ENCODE measurements around the gene ACAN. TPM values are rescaled to one million over a fixed set of nuclear protein-coding genes. Genes with fewer than 3 reads are reported as not detected.

Gene ACAN
- polyA plus RNA-seq, 1 donor from 2014 or later = not detected

DNA sequence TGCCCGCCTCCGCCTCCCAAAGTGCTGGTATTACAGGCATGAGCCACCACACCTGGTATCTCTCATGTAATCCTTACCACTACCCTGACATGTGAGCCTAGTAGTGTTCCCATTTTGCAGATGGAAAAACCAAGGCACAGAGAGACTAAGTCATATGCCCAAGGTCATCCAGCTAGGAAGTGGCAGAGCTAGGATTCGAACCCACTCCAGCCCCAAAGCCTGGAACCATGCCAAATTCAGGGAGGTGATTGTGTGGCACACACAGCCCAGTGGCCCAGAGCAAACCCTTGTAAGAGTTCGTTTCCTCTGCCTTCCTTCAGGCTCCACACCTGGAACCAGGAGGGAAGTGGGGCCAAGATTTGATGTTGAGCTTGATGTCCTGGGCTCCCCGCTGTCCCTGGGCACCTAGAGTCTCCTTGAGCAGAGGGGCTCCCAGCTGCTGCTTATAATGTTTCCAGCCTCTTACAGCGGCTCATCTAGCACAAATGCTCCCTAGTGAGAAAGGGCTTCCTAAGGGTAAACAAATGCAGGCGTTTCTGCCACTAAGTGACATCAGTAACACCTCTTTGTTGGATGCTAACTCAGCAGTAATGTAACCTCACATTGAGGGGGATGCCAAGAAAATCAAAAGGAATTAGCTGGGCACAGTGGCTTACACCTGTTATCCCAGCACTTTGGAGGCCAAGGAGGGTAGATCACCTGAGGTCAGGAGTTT, 88.5 kb downstream of the ACAN start:
- H3K36me3 Mint-ChIP-seq = no peaks in the 10 kb centered on the region
- peaks cover 13% of the 10 kb centered on the region for H3K27me3 Mint-ChIP-seq
- H3K4me3 Mint-ChIP-seq = no peak overlapping the region
- peaks cover 3 to 8% (median 6%) of the 10 kb centered on the region in 3 donors for H3K4me1 Mint-ChIP-seq
- H3K9me3 Mint-ChIP-seq = no peaks in the 10 kb centered on the region
- no peak overlapping the region for H3K27ac Mint-ChIP-seq

DNA sequence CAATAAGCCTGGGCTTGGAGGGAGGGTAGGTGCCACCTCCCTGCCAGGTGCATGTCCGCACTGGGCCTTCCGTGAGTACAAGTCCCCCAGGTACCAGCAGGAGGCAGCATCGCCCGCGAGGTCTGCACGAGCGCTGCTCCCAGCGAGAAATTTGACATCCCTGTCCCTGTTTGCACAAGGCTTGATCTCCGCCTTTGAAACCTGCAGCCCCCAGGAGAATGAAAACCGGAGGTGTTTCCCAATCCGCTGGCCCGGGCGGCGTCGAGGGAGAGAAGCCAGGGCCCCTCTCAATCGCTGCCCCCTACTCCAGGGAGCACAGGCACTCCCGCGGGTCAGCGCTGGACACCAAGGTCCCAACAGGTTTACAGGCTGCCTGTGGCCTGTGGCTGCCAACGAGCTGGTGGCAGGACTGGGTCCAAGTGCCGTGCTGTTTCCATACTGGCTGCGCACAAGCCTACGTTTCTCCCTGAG, 91.1 kb downstream of the ACAN start:
- Mint-ChIP-seq H3K9me3 (no peaks in the 10 kb centered on the region), H3K27me3 (peaks cover 13% of the 10 kb centered on the region), H3K4me1 (peaks cover 3 to 10% (median 6%) of the 10 kb centered on the region in 3 donors), H3K4me3 (peak overlapping the region; percentile 51 to 92 (median 86)), H3K36me3 (no peaks in the 10 kb centered on the region), H3K27ac (no peak overlapping the region)

DNA sequence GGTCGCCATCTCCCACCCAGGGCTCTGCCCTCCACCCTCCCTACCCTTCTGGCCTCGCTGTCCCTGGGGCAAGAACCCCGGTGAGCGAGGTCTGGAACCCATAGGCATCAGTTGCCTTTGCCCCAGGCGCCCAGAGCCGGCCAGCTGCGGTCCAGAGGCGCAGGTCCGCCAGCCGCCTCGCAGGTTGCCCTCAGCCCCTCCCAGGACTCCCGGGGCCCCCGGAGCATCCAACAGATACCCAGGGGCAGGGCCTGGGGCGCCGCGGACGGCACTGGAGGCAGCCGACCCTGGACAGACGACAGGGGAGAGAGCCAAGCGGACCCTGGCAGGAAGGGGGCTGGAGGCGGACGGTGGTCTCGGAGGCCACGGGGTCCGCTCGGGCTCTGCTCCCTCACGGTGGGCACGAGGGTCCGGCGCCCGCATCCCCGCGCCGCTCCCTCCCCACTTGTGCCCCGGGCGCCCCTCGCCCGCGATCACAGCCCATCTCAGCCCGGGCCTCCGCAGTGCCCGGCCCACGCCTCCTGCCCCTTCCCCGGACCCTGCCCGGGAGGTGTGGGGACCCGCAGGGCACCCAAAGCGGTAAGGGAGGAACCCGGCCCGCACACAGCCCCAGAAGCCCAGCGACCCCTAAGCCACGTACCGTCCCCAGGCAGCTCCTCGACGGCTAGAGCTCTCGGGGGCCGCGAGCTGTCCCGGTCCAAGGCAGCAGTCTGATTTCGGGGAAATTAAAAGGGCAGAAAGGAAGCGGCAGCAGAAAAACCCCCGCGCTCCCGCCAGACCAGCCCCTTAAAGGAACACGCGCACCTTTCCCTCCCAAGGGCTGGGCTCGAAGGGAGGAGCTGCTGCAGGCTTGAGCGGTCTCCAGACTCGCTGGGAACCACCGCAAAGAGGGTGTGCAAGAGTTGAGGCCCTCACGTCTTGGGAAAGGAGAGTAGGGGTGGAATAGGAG, 91.9 kb downstream of the ACAN start, which contains the start of gene HAPLN3:
Gene HAPLN3 (minus strand): TSS at position 726 of the 949 bp plus-strand sequence. CDS start 8,246 bp downstream, outside the sequence.
- peaks cover 13% of the 10 kb centered on the region for H3K27me3 Mint-ChIP-seq
- peaks cover 3 to 10% (median 6%) of the 10 kb centered on the region in 3 donors for H3K4me1 Mint-ChIP-seq
- H3K27ac Mint-ChIP-seq = no peak within 1 kb of the TSS
- peak within 1 kb of the TSS; percentile 61 to 92 (median 86) for H3K4me3 Mint-ChIP-seq
- no peaks in the 10 kb centered on the region for H3K36me3 Mint-ChIP-seq
- H3K9me3 Mint-ChIP-seq = no peaks in the 10 kb centered on the region

DNA sequence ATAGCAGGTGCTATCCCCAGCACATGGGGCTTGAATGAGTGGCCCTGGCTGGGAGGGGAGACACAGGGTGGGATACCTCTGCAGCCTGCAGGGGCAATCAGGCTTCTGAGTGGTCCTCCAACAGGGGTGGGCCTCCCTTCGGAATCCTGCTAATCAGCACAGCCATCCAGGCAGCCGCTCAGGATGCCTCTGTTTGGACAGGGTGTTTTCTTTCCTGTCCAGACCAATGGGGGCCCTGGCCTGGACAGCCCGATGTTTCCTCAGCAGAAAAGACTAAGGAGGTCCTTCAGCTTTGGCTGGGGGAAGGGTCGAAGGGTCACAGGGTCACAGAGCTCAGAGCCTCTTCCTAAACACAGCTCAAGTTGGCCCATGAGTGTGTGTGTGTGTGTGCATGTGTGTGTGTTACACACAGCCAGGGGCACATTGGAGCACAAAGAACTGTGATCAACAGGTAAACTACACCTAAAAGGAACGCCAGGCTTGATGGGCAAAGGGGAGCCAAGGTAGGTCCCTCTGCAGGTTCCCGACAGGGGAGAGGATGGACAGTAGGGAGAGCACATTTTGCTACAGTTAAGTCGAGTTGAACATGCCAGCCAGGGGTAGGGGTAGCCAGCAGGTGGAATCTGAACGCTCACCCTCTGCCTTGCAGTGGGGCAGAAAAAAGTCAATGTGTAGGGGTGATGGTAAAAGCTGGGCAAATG, 93.2 kb downstream of the ACAN start:
- Mint-ChIP-seq H3K27me3 (peaks cover 13% of the 10 kb centered on the region), H3K9me3 (no peaks in the 10 kb centered on the region), H3K36me3 (peaks cover 2% of the 10 kb centered on the region), H3K4me1 (peaks cover 5 to 10% (median 6%) of the 10 kb centered on the region in 3 donors), H3K27ac (no peak overlapping the region), H3K4me3 (peak overlapping the region in 2 of 4 donors; percentile 3 to 17)

DNA sequence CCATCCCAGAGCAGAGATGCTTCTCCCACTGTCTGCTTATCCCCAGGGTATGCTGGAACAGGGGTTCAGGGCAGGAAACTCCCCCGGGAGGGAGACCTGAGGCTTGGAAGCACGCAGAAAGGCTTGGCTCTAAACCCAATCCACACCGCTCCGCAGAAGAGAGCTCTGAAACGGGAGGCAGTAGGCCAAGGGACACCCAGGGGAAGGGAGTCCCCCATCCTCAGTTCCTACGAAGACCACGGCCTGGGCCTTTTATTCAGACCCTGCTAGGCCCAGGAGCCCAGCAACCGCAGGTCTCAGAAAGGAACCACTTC, 93.9 kb downstream of the ACAN start:
- Mint-ChIP-seq H3K27me3 (peaks cover 13% of the 10 kb centered on the region), H3K4me1 (peaks cover 6 to 10% (median 6%) of the 10 kb centered on the region in 3 donors), H3K9me3 (no peaks in the 10 kb centered on the region), H3K27ac (no peak overlapping the region), H3K36me3 (peaks cover 5% of the 10 kb centered on the region), H3K4me3 (peak overlapping the region in 1 of 4 donors; percentile 17)

DNA sequence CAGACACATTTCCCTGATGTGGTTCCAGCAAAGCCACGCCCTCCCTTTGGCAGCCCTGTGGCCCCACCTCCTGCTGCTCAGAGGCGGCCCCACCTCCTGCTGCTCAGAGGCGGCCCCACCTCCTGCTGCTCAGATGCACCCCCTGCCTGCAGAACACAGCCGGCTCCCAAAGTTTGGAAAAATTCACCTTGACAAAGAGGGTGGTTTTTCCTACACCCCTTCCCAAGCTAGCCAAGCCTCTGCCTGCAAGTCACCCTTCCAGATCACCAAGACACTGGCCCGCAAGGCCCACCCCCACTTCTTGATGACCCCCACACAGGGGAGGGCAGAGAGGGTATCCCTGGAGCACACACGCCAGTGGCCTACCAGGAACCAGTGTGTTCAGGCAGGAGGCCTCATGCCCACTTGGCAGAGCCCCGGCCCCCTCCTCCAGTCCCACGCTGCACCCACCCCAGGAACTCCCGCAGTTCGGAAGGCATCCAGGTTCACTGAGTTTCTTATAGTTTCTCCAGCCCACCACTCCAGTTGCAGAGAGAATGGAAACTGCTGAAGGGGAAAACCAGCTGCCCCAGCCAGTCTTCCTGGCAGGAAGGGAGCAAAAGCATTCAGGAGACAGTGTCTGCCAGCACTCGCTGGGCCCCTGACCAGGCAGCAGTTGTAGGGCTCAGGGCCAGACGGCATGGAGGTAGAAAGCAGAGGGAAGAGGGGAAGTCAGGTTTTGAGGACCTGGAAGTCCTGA, 94.4 kb downstream of the ACAN start:
- Mint-ChIP-seq H3K4me1 (peaks cover 6 to 10% (median 6%) of the 10 kb centered on the region in 3 donors), H3K27ac (no peak overlapping the region), H3K9me3 (no peaks in the 10 kb centered on the region), H3K36me3 (peaks cover 5% of the 10 kb centered on the region), H3K4me3 (no peak overlapping the region), H3K27me3 (peaks cover 13% of the 10 kb centered on the region)

DNA sequence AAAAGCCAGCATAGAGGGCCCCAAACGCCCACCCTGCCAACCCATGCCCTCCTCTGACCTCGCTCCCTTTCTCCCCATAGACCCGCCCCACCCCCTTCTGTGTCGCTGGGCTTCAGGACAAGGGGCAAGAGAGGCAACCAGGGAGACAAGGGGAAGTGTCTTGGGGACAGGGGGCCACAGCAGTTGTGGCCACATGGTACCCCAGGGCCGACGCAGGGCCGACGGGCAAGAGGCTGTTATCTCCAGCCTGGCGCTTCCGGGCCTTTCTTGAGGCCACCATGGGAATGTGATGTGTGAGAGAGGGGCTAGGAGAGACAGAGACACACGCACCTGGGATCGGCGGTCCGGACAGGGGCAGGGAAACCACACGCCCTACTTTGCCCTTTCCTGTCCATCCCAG, 95.5 kb downstream of the ACAN start:
- no peak overlapping the region for H3K4me3 Mint-ChIP-seq
- H3K36me3 Mint-ChIP-seq = peaks cover 5% of the 10 kb centered on the region
- no peaks in the 10 kb centered on the region for H3K9me3 Mint-ChIP-seq
- peaks cover 6 to 10% (median 6%) of the 10 kb centered on the region in 3 donors for H3K4me1 Mint-ChIP-seq
- H3K27me3 Mint-ChIP-seq = peaks cover 8% of the 10 kb centered on the region
- H3K27ac Mint-ChIP-seq = no peak overlapping the region

DNA sequence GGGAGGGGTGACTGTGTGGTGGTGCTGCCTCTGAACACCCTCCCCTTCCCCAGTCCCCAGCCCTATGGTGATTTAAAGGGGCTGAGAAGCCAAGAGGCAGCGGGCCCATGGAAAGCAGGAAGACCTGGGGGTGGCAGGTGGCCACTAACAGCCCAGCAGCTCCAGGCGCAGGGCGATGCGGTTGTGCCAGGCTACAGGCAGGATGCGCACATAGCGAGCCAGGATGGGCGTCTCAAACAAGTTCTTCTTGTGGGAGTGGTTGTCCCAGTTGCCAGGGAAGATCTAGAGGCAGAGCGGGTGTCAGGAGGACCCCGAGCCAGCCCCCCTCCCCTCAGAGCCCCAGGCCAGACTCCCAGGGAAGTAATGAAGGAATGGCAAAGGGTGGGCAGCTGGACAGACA, 96.0 kb downstream of the ACAN start:
- Mint-ChIP-seq H3K27ac (no peak overlapping the region), H3K36me3 (peaks cover 5% of the 10 kb centered on the region), H3K4me3 (no peak overlapping the region), H3K27me3 (peaks cover 5% of the 10 kb centered on the region), H3K4me1 (peaks cover 2 to 10% (median 8%) of the 10 kb centered on the region in 3 donors), H3K9me3 (no peaks in the 10 kb centered on the region)

DNA sequence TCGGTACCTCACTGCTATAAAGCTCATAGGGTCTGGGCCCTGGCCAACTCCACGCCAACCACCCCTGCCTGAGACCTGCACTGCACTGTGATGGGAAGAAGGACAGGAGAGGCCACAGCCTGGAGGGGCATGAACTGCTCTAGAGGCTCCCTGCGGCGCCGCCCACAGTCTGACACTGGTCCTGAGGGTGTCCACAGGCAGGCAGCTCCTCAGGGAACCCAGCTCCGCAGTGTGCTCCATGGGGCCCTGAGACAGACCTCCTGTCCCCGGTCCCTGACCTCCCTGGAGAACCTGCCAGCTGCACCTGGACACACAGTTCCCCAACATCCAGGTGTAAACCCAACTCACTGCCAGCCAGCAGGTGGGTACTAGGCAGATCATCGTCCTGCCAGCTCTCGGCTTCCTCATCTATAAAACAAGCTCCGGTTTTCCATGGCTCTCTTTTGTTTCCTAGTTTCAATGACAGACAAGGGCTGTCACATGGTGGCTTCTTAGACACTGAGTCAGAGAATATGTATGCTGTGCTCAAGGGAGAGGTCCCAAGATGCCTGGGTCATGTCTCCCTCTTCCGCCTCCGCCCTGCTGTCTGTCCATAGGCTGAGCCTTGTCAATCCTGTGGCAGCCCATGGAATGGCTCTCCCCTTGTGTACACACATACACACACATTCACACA, 97.2 kb downstream of the ACAN start:
- Mint-ChIP-seq H3K36me3 (peaks cover 8% of the 10 kb centered on the region), H3K27ac (peak overlapping the region in 1 of 3 donors; percentile 19), H3K4me1 (peaks cover 10 to 16% (median 11%) of the 10 kb centered on the region in 3 donors), H3K9me3 (no peaks in the 10 kb centered on the region), H3K4me3 (no peak overlapping the region), H3K27me3 (peaks cover 2% of the 10 kb centered on the region)

DNA sequence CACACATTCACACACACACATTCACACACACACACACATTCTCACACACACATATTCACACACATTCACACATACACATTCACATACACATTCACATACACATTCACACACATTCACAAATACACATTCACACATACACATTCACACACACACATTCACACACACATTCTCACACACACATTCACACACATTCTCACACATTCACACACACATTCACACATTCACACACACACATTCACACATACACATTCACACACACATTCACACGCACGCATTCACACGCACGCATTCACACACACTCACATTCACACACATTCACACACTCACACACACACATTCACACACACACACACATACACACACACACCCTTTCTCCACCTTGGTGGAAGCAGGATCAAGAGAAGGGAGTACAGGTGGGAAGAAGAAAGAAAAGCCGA, 97.8 kb downstream of the ACAN start:
- Mint-ChIP-seq H3K36me3 (peaks cover 8% of the 10 kb centered on the region), H3K4me1 (peaks cover 9 to 13% (median 10%) of the 10 kb centered on the region in 3 donors), H3K27ac (no peak overlapping the region), H3K27me3 (peaks cover 1% of the 10 kb centered on the region), H3K9me3 (no peaks in the 10 kb centered on the region), H3K4me3 (no peak overlapping the region)

DNA sequence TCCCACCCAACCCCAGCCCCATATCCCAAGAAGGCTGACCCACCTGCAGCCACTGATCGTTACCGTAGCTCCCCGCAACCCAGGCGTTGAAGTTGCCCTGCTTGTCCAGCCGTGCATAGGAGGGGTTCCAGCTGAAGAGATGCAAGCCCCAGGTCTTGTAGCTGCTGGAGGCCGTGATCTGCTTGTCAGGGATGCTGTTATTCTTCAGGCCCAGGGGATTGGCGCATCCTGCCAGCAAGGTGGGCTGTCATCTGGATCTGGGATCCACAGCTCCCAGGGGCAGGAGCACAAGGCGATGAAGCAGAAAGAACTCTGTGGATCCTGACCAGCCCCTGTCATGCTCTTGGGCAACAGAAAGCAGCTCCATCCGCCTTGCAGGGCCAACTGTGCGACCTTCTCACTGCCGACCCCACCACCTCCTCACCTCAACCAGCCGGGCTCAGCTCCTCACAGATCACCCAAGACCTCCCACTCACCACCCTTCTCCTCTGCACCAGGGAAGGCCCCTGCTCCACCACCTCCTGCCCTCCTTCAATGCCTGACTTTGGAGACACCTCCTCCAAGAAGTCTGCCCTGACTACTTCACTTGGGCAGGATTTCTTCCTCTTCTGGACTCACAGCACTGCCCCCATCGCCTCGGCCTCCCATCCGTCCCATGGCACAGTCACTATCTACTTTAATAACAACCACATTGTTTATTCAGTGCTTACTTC, 98.4 kb downstream of the ACAN start:
- H3K4me3 Mint-ChIP-seq = no peak overlapping the region
- peaks cover under 1% of the 10 kb centered on the region for H3K27me3 Mint-ChIP-seq
- H3K36me3 Mint-ChIP-seq = peaks cover 8% of the 10 kb centered on the region
- H3K9me3 Mint-ChIP-seq = no peaks in the 10 kb centered on the region
- H3K27ac Mint-ChIP-seq = no peak overlapping the region
- peaks cover 8 to 13% (median 10%) of the 10 kb centered on the region in 3 donors for H3K4me1 Mint-ChIP-seq

DNA sequence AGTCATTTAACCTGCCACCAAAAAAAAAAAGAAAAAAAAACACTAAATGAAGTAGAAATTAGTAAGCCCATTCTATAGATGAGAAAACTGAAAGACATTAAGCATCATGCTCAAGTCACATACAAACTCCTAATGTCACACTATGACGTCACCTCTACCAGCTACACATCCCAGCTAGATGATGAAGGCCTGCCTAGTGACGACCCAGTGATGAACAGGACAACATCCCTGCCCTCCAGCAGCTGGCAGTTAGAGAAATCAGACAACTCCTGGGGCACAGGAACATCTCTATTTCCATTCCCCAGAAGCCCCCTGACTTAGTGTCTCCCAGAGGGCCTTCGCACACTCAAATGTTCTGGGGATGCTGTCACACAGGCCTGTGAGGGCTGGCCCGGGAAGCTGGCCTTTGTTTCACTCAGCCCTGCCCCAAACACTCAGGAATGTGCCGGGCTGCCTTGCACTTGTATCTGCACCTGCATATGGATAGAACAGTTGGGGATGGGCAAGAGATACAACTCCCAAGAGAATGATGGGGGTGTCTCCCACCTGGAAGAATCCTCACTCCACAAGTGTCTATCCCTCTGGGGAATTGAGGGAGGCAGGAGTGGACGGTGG, 99.1 kb downstream of the ACAN start:
- no peaks in the 10 kb centered on the region for H3K9me3 Mint-ChIP-seq
- no peaks in the 10 kb centered on the region for H3K27me3 Mint-ChIP-seq
- no peak overlapping the region for H3K27ac Mint-ChIP-seq
- H3K36me3 Mint-ChIP-seq = peaks cover 8% of the 10 kb centered on the region
- H3K4me1 Mint-ChIP-seq = peaks cover 6 to 13% (median 10%) of the 10 kb centered on the region in 3 donors
- H3K4me3 Mint-ChIP-seq = no peak overlapping the region

DNA sequence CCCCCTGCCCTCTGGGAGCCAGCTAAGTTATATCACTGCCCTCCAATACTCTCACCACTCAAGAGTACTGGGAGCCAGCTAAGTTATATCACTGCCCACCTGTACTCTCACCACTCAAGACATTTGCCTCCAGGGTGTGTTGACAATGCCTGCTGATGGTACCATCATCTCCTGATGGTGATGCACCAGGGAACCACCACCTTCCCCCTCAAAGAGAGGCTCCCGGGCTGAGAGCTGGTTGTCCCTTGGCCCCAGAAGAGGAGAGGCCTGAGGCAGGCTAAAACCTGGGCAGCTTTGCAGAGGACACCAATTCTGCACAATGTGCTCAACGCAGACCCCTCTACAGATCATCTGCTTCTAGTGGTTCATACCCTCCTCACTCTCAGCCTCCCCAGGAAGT, 99.6 kb downstream of the ACAN start:
- H3K27ac Mint-ChIP-seq = no peak overlapping the region
- peaks cover 6 to 13% (median 10%) of the 10 kb centered on the region in 3 donors for H3K4me1 Mint-ChIP-seq
- H3K4me3 Mint-ChIP-seq = no peak overlapping the region
- no peaks in the 10 kb centered on the region for H3K9me3 Mint-ChIP-seq
- H3K36me3 Mint-ChIP-seq = peaks cover 8% of the 10 kb centered on the region
- no peaks in the 10 kb centered on the region for H3K27me3 Mint-ChIP-seq
